Gastrocnemius medialis (tissue), 4 donors: ENCODE measurements around the gene YIF1A.

Source experiments
- CTCF ChIP-seq, 5 experiments: fragments of 450-650 bp in 3 of 5; fragments of 200-600 bp in 2 of 5; sonication (generic) in 2 of 5; IDR thresholded peaks in 4 of 5; conservative IDR thresholded peaks in 1 of 5; 1 replicate in 4 of 5; 2 replicates in 1 of 5; pipeline ENCODE4 v1.5.1; 2016 to 2019; ENCODE audit warnings: antibody characterized with exemption in 5 of 5, mild to moderate bottlenecking in 3 of 5, moderate library complexity in 3 of 5
- POLR2A ChIP-seq, 2 donors: fragments of 450-650 bp; IDR thresholded peaks; one replicate each; pipeline ENCODE4 v1.6.1; 2017; ENCODE audit warnings: antibody characterized with exemption in 2 of 2, mild to moderate bottlenecking in 2 of 2, moderate library complexity in 2 of 2

GRCh38 chr11:66266378-66267038 is 22.4 kb downstream of the YIF1A start:
- TF ChIP-seq CTCF (IDR thresholded peaks at IDR 0.05 in 4 of 5, conservative IDR thresholded peaks at IDR 0.05 in 1 of 5) (no peak), POLR2A (IDR thresholded peaks at IDR 0.05) (no peak)
